ENCODE data around the gene MAGI2. TPM values are rescaled to one million over a fixed set of nuclear protein-coding genes. Genes with fewer than 3 reads are reported as not detected.

MAGI2 gene
- total RNA-seq, 6 experiments from 2014 or later = 7.1 to 9.8 (median 8.5) TPM

DNA sequence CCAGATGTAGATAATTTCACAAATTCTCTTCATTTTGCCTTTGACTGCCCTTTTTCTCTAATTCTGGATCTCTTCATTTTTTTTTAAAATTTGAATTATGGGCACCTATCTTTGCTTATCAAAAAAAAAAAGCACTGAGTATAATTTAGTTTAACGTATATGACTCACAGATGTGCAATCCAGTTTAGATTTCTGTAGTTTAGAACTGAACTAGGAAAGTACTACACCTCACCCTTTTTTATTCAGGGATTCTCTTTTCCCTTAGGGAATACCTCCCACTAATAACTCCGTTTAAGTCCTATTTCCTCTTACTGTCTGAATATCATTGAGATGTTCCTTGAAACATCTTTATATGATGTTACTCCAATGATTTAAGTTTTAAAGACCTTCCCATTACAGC, 665.0 kb downstream of the MAGI2 start:
- Mint-ChIP-seq H3K4me1 (ENCODE audit: low read depth) (peaks cover 18% of the 10 kb centered on the region), H3K36me3 (ENCODE audit: low read depth) (no peaks in the 10 kb centered on the region), H3K9me3 (no peaks in the 10 kb centered on the region), H3K4me3 (no peak overlapping the region), H3K27ac (no peak overlapping the region; the same call in 1 of the 2 replicates), H3K27me3 (ENCODE audit: insufficient read depth) (no peaks in the 10 kb centered on the region)
- DNase-seq = no peak
- TF ChIP-seq, protein P1, sequence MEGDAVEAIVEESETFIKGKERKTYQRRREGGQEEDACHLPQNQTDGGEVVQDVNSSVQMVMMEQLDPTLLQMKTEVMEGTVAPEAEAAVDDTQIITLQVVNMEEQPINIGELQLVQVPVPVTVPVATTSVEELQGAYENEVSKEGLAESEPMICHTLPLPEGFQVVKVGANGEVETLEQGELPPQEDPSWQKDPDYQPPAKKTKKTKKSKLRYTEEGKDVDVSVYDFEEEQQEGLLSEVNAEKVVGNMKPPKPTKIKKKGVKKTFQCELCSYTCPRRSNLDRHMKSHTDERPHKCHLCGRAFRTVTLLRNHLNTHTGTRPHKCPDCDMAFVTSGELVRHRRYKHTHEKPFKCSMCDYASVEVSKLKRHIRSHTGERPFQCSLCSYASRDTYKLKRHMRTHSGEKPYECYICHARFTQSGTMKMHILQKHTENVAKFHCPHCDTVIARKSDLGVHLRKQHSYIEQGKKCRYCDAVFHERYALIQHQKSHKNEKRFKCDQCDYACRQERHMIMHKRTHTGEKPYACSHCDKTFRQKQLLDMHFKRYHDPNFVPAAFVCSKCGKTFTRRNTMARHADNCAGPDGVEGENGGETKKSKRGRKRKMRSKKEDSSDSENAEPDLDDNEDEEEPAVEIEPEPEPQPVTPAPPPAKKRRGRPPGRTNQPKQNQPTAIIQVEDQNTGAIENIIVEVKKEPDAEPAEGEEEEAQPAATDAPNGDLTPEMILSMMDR (IDR thresholded peaks at IDR 0.05) = no peak

DNA sequence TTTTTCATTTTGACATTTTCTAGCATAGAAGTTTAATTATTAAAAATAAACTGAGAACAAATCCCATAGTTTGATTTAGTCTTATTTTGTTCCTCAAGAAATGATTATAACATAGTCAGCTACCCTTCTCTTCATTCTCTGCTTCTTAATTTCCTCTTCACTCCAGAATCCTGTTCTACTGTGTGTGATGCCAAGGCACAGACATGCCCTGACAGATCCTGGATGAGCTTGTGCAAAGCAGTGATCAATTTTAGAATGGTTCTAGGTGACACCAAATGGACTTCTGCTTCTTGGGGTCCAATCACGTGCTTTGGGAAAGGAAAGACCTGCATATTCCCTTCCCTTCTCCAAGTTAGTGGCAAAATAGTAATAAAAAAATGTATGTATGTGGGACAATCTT, 665.6 kb downstream of the MAGI2 start:
- TF ChIP-seq, protein P1 (IDR thresholded peaks at IDR 0.05) = no peak
- no peak overlapping the region; the same call in 1 of the 2 replicates for H3K27ac Mint-ChIP-seq
- no peak overlapping the region for H3K4me3 Mint-ChIP-seq
- H3K36me3 Mint-ChIP-seq (ENCODE audit: low read depth) = no peaks in the 10 kb centered on the region
- no peaks in the 10 kb centered on the region for H3K9me3 Mint-ChIP-seq
- no peak for DNase-seq
- H3K4me1 Mint-ChIP-seq (ENCODE audit: low read depth) = peaks cover 16% of the 10 kb centered on the region
- no peaks in the 10 kb centered on the region for H3K27me3 Mint-ChIP-seq (ENCODE audit: insufficient read depth)

DNA sequence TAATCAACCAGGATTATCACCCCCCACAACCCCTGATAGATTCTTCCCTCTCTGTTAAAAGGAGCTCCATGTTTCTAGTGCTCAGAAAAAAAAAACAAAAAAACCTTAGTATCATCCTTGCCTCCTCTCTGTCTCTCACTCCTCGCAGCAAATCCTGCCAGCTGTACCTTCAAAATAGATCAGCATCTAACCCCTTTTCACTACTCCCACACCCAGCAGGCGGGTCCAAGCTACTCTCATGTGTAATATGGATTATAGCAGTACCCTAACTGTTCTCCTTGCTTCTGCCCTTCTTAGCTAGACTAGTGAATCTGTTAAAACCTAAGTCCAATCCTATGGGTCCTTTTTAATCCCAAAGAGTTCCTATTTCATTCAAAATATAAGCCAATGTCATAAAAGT, 667.4 kb downstream of the MAGI2 start:
- no peak for DNase-seq
- H3K27ac Mint-ChIP-seq = no peak overlapping the region
- H3K36me3 Mint-ChIP-seq (ENCODE audit: low read depth) = no peaks in the 10 kb centered on the region
- no peaks in the 10 kb centered on the region for H3K9me3 Mint-ChIP-seq
- no peak overlapping the region for H3K4me3 Mint-ChIP-seq
- H3K4me1 Mint-ChIP-seq (ENCODE audit: low read depth) = peaks cover 16% of the 10 kb centered on the region
- TF ChIP-seq, protein P1 (IDR thresholded peaks at IDR 0.05) = no peak
- H3K27me3 Mint-ChIP-seq (ENCODE audit: insufficient read depth) = no peaks in the 10 kb centered on the region

DNA sequence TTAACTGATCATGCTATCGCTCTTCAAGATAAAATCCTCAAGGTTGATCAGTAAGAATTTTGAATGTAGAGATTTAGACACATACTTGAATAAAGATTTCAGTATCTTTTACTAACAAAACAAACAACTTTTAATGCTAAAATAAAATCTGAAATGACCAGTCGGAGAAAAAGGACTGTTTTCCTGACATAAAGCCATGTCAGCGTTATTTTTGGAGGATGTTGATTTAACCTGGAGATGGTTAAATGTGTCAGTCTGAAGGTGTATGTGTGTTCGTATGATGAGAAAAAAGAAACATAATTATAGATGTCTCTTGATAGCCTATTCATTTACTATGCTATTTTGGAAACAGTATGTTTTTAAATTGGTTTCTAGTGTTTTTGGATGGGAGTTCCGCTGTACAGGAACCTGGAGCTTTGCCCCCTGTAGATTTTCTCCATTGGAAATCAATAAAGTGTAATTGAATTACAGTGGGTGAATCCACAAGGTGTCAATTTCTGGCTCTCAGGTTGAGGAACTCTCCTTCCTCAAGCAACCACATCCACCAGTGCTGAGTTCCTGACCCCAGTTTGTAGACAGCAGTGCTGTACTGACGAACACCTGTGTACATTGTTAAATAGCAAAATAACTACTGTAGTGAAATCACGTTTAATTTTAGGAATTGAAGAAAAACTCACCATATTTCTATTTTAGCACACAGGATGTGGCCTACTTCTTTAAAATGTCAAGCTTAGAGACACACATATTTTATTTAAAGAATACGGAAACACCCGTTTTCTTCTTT, 670.1 kb downstream of the MAGI2 start:
- DNase-seq = no peak
- H3K9me3 Mint-ChIP-seq = no peaks in the 10 kb centered on the region
- TF ChIP-seq, protein P1 (IDR thresholded peaks at IDR 0.05) = no peak
- H3K27ac Mint-ChIP-seq = no peak overlapping the region
- peaks cover 11% of the 10 kb centered on the region for H3K4me1 Mint-ChIP-seq (ENCODE audit: low read depth)
- no peak overlapping the region for H3K4me3 Mint-ChIP-seq
- H3K36me3 Mint-ChIP-seq (ENCODE audit: low read depth) = no peaks in the 10 kb centered on the region
- no peaks in the 10 kb centered on the region for H3K27me3 Mint-ChIP-seq (ENCODE audit: insufficient read depth)

DNA sequence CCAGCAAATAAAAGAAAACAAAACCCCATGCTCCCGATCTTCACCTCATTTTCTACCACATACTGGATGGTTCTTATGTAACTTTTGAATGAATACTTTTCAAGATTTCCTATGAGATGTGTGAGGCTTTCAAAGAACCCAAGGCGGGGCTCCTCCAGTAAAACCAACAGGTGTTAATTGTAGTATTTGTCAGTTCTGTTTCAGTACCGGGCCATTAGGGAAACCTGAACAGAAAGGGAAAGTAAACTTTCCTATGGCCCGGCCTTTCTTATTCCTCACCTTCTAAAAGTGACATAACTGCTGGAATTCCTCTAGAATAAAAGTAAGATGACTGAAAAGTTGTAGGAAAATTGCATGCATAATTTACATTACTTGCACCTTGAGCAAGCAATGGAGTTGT, 672.9 kb downstream of the MAGI2 start:
- TF ChIP-seq, protein P1 (IDR thresholded peaks at IDR 0.05) = no peak
- no peaks in the 10 kb centered on the region for H3K27me3 Mint-ChIP-seq (ENCODE audit: insufficient read depth)
- H3K9me3 Mint-ChIP-seq = no peaks in the 10 kb centered on the region
- no peak overlapping the region for H3K27ac Mint-ChIP-seq
- H3K4me1 Mint-ChIP-seq (ENCODE audit: low read depth) = peaks cover 15% of the 10 kb centered on the region
- no peak for DNase-seq
- H3K36me3 Mint-ChIP-seq (ENCODE audit: low read depth) = no peaks in the 10 kb centered on the region
- no peak overlapping the region for H3K4me3 Mint-ChIP-seq

Measured in HFFc6 (cell line).